Gastrocnemius medialis (tissue), 4 donors: ENCODE data around the gene ADARB2. TPM values are rescaled to one million over a fixed set of nuclear protein-coding genes. Genes with fewer than 3 reads are reported as not detected.

ENCODE experiments used
- ATAC-seq, 2 donors: fragments of 150-250 bp; one replicate each; pipeline ENCODE4 v1.9.1; 2016
- DNase-seq, 2 donors: peaks; one replicate each; pipeline ENCODE4 v3.0.0-alpha.2; 2019
- H3K27ac ChIP-seq, 4 donors: fragments of 200-600 bp; sonication (generic); 1 replicate in 1 of 4; 2 replicates in 3 of 4; pipeline ENCODE4 v1.5.1; 2016 to 2018; ENCODE audit warnings: mild to moderate bottlenecking in 2 of 4, moderate library complexity in 1 of 4
- H3K27me3 ChIP-seq, 3 donors: fragments of 200-600 bp; sonication (generic) in 2 of 3; 1 replicate in 1 of 3; 2 replicates in 2 of 3; pipeline versions ENCODE4 v1.5.1 to v1.6.0; 2016 to 2019; ENCODE audit warnings: mild to moderate bottlenecking in 1 of 3, moderate library complexity in 1 of 3
- H3K36me3 ChIP-seq, 2 donors: fragments of 200-600 bp; sonication (generic) in 1 of 2; one replicate each; pipeline ENCODE4 v1.5.1; 2017 to 2018
- H3K4me1 ChIP-seq, 2 donors: fragments of 200-600 bp; sonication (generic) in 1 of 2; one replicate each; pipeline ENCODE4 v1.5.1; 2016 to 2017; ENCODE audit warnings: mild to moderate bottlenecking in 2 of 2
- H3K4me3 ChIP-seq, 4 donors: fragments of 200-600 bp; sonication (generic) in 3 of 4; 1 replicate in 1 of 4; 2 replicates in 3 of 4; pipeline ENCODE4 v1.5.1; 2016 to 2019; ENCODE audit warnings: mild to moderate bottlenecking in 2 of 4
- H3K9me3 ChIP-seq, 3 donors: fragments of 200-600 bp; sonication (generic) in 2 of 3; 1 replicate in 1 of 3; 2 replicates in 2 of 3; pipeline ENCODE4 v1.5.1; 2016 to 2019
- CTCF ChIP-seq, 5 experiments: fragments of 450-650 bp in 3 of 5; fragments of 200-600 bp in 2 of 5; sonication (generic) in 2 of 5; IDR thresholded peaks in 4 of 5; conservative IDR thresholded peaks in 1 of 5; 1 replicate in 4 of 5; 2 replicates in 1 of 5; pipeline ENCODE4 v1.5.1; 2016 to 2019; ENCODE audit warnings: antibody characterized with exemption in 5 of 5, mild to moderate bottlenecking in 3 of 5, moderate library complexity in 3 of 5
- POLR2A ChIP-seq, 2 donors: fragments of 450-650 bp; IDR thresholded peaks; one replicate each; pipeline ENCODE4 v1.6.1; 2017; ENCODE audit warnings: antibody characterized with exemption in 2 of 2, mild to moderate bottlenecking in 2 of 2, moderate library complexity in 2 of 2
- in situ Hi-C, 4 donors: fragments of 200-750 bp; cut with MboI; loops; one replicate each; pipeline versions ENCODE4 v1.15.0 to v1.8.0; 2017; ENCODE audit warnings: low sequenced_read_pairs in 4 of 4
- intact Hi-C: fragments of 100-400 bp; cut with DNase I; formaldehyde crosslinking; loops from one replicate; pipeline ENCODE4 v1.15.1; 2023; ENCODE audit warnings: low total_unique reads
- total RNA-seq, 4 donors: library from RNA; depleted of rRNA; stranded (reverse); fragments of >200 nt; gene quantifications; one replicate each; pipeline versions ENCODE4 v1.1.0 to v1.2.3, GENCODE V29; 2016

ADARB2 gene
- total RNA-seq, 4 donors from 2014 or later: 0.07 to 0.87 (median 0.10) TPM

- no peak overlapping the region for H3K4me3 ChIP-seq
- in situ Hi-C loops: no loop called here
- H3K9me3 ChIP-seq: no peaks in the 10 kb centered on the region
- H3K27me3 ChIP-seq: peaks cover 0 to 5% (median 0%) of the 10 kb centered on the region in 3 donors
- ATAC-seq (no peak), DNase-seq (no peak)
- TF ChIP-seq CTCF (IDR thresholded peaks at IDR 0.05 in 4 of 5, conservative IDR thresholded peaks at IDR 0.05 in 1 of 5) (no peak), POLR2A (IDR thresholded peaks at IDR 0.05) (no peak)
- intact Hi-C loops: no loop called here
- H3K4me1 ChIP-seq: no peaks in the 10 kb centered on the region
- no peaks in the 10 kb centered on the region for H3K36me3 ChIP-seq
- no peak overlapping the region for H3K27ac ChIP-seq
These were observed 285.4 kb downstream of the ADARB2 start for GRCh38 chr10:1451941-1452340.

GRCh38 chr10:1451362-1451888 is 285.9 kb downstream of the ADARB2 start:
- H3K27me3 ChIP-seq: peaks cover 0 to 5% (median 0%) of the 10 kb centered on the region in 3 donors
- H3K4me1 ChIP-seq: no peaks in the 10 kb centered on the region
- in situ Hi-C loops: no loop called here
- no peak for DNase-seq
- H3K36me3 ChIP-seq: no peaks in the 10 kb centered on the region
- H3K4me3 ChIP-seq: no peak overlapping the region
- TF ChIP-seq POLR2A (IDR thresholded peaks at IDR 0.05): no peak
- no peak for TF ChIP-seq CTCF (IDR thresholded peaks at IDR 0.05 in 4 of 5, conservative IDR thresholded peaks at IDR 0.05 in 1 of 5)
- ATAC-seq: no peak
- intact Hi-C loops: no loop called here
- no peaks in the 10 kb centered on the region for H3K9me3 ChIP-seq
- H3K27ac ChIP-seq: no peak overlapping the region

GRCh38 chr10:1449572-1450205 is 287.6 kb downstream of the ADARB2 start:
- Histone ChIP-seq H3K36me3 (no peaks in the 10 kb centered on the region), H3K27me3 (peaks cover 0 to 3% (median 0%) of the 10 kb centered on the region in 3 donors), H3K9me3 (no peaks in the 10 kb centered on the region), H3K27ac (no peak overlapping the region), H3K4me1 (no peaks in the 10 kb centered on the region), H3K4me3 (no peak overlapping the region)
- in situ Hi-C loops (no loop called here), intact Hi-C loops (no loop called here)
- ATAC-seq (no peak), DNase-seq (no peak)
- TF ChIP-seq CTCF (IDR thresholded peaks at IDR 0.05 in 4 of 5, conservative IDR thresholded peaks at IDR 0.05 in 1 of 5) (no peak), POLR2A (IDR thresholded peaks at IDR 0.05) (no peak)

GRCh38 chr10:1449021-1449420 is 288.3 kb downstream of the ADARB2 start:
- no peak for TF ChIP-seq CTCF (IDR thresholded peaks at IDR 0.05 in 4 of 5, conservative IDR thresholded peaks at IDR 0.05 in 1 of 5)
- TF ChIP-seq POLR2A (IDR thresholded peaks at IDR 0.05): no peak
- intact Hi-C loops: no loop called here
- DNase-seq: no peak
- Histone ChIP-seq H3K4me3 (no peak overlapping the region), H3K27me3 (peaks cover 0 to 3% (median 0%) of the 10 kb centered on the region in 3 donors), H3K27ac (no peak overlapping the region), H3K9me3 (no peaks in the 10 kb centered on the region), H3K4me1 (no peaks in the 10 kb centered on the region), H3K36me3 (no peaks in the 10 kb centered on the region)
- no peak for ATAC-seq
- in situ Hi-C loops: no loop called here
